ENCODE data around the gene SRSF7. TPM values are rescaled to one million over a fixed set of nuclear protein-coding genes. Genes with fewer than 3 reads are reported as not detected.
"Not testable (repeated sequence)": the region's sequence is repeated elsewhere in the genome, so short reads cannot be mapped to it uniquely, and the experiment has no call there.

The SRSF7 gene
- total RNA-seq, 1 donor from 2014 or later: 248 TPM

DNA sequence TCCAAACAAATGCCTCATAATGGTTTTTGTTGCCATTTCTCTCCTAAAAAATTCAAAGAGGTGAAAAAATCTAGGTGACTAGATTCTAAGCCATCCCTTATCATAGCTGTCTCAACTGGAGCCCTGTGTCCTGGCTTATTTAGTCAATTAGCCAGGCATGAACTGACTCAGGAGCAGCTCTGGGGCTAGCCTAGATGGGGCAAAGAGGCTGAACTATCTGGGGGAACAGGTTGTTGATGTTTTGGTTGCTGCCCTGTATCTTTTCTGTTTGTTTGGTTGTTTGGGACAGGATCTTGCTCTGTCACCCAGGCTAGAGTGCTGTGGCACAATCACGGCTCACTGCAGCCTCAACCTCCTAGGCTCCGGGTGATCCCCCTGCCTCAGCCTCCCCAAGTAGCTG lies 41.6 kb upstream of the SRSF7 start:
- Mint-ChIP-seq H3K4me3 (no peak overlapping the region), H3K27me3 (no peaks in the 10 kb centered on the region), H3K36me3 (peaks cover 5% of the 10 kb centered on the region), H3K27ac (no peak overlapping the region), H3K9me3 (no peaks in the 10 kb centered on the region), H3K4me1 (ENCODE audit: unreplicated experiment) (no peaks in the 10 kb centered on the region)
- no peak for TF ChIP-seq CTCF (conservative IDR thresholded peaks at IDR 0.05)
- DNase-seq (ENCODE audit: extremely low spot score, unreplicated experiment): no peak

- H3K36me3 Mint-ChIP-seq; H3K4me1 Mint-ChIP-seq (ENCODE audit: unreplicated experiment); DNase-seq (ENCODE audit: extremely low spot score, unreplicated experiment); H3K4me3 Mint-ChIP-seq; H3K27ac Mint-ChIP-seq; H3K9me3 Mint-ChIP-seq; H3K27me3 Mint-ChIP-seq: not testable (repeated sequence)
Observed at GRCh38 chr2:38792321-38792720, 41.2 kb upstream of the SRSF7 start.

DNA sequence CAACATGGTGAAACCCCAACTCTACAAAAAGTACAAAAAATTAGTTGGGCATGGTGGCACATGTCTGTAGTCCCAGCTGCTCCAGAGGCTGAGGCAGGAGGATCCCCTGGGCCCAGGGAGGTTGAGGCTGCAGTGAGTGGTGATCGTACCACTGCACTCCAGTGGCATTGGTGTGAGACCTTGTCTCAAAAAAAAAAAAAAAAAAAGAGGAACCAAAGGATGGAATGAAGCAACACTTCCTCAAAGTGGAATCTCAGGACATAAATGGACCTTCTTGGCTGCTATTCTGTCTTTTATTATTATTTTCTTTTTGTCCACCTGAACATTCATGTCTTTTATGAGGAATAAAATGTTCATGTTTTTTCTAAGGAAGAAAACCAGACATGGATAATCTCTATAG lies 40.6 kb upstream of the SRSF7 start:
- H3K4me3 Mint-ChIP-seq: no peak overlapping the region
- H3K27ac Mint-ChIP-seq: no peak overlapping the region
- DNase-seq (ENCODE audit: extremely low spot score, unreplicated experiment): no peak
- H3K9me3 Mint-ChIP-seq: no peaks in the 10 kb centered on the region
- no peaks in the 10 kb centered on the region for H3K27me3 Mint-ChIP-seq
- TF ChIP-seq CTCF (conservative IDR thresholded peaks at IDR 0.05): no peak
- no peaks in the 10 kb centered on the region for H3K36me3 Mint-ChIP-seq
- no peaks in the 10 kb centered on the region for H3K4me1 Mint-ChIP-seq (ENCODE audit: unreplicated experiment)

- Mint-ChIP-seq H3K27me3 (no peaks in the 10 kb centered on the region), H3K27ac (no peak overlapping the region), H3K4me1 (ENCODE audit: unreplicated experiment) (no peaks in the 10 kb centered on the region), H3K9me3 (no peaks in the 10 kb centered on the region), H3K4me3 (no peak overlapping the region), H3K36me3 (no peaks in the 10 kb centered on the region)
- TF ChIP-seq CTCF (conservative IDR thresholded peaks at IDR 0.05): no peak
- no peak for DNase-seq (ENCODE audit: extremely low spot score, unreplicated experiment)
Observed at GRCh38 chr2:38789691-38790090, 38.5 kb upstream of the SRSF7 start.

DNA sequence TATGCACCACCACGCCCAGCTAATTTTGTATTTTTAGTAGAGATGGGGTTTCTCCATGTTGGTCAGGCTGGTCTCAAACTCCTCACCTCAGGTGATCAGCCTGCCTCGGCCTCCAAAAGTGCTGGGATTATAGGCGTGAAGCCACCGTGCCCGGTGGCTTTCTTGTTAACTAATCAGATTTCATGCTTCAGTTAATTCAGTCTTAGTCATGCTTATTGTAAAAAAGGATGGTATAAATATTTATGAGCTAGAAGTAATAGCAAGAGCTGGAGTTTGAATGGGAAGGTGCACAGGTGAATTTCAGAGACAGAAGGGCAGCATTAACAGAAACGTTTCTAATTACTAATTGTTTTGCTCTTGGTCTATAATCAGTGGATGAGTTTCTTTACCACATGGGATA lies 37.1 kb upstream of the SRSF7 start:
- H3K4me1 Mint-ChIP-seq (ENCODE audit: unreplicated experiment): no peaks in the 10 kb centered on the region
- H3K27me3 Mint-ChIP-seq: no peaks in the 10 kb centered on the region
- H3K4me3 Mint-ChIP-seq: no peak overlapping the region
- TF ChIP-seq CTCF (conservative IDR thresholded peaks at IDR 0.05): no peak
- no peaks in the 10 kb centered on the region for H3K36me3 Mint-ChIP-seq
- no peak overlapping the region for H3K27ac Mint-ChIP-seq
- no peaks in the 10 kb centered on the region for H3K9me3 Mint-ChIP-seq
- no peak for DNase-seq (ENCODE audit: extremely low spot score, unreplicated experiment)

GRCh38 chr2:38783586-38783985 lies 32.4 kb upstream of the SRSF7 start:
- Mint-ChIP-seq H3K9me3 (no peaks in the 10 kb centered on the region), H3K36me3 (peaks cover 8% of the 10 kb centered on the region), H3K27ac (no peak overlapping the region), H3K4me3 (no peak overlapping the region), H3K4me1 (ENCODE audit: unreplicated experiment) (no peaks in the 10 kb centered on the region), H3K27me3 (no peaks in the 10 kb centered on the region)
- TF ChIP-seq CTCF (conservative IDR thresholded peaks at IDR 0.05): no peak
- no peak for DNase-seq (ENCODE audit: extremely low spot score, unreplicated experiment)

Measured in type B pancreatic cell (in vitro differentiated cells).